DMS 273 (cell line): ENCODE measurements around the gene WDR1.

Source experiments
- DNase-seq: peaks from one replicate; lab custom pipeline; 2025; ENCODE audit not compliant: unreplicated experiment; lab: John Stamatoyannopoulos, UW

The WDR1 gene

GRCh38 chr4:10099499-10100325 is 16.9 kb downstream of the WDR1 start:
- DNase-seq = no peak

- no peak for DNase-seq
These were observed 17.8 kb downstream of the WDR1 start for GRCh38 chr4:10098780-10099160.

GRCh38 chr4:10097906-10098779 is 18.5 kb downstream of the WDR1 start:
- DNase-seq = no peak

GRCh38 chr4:10096978-10097335 is 19.6 kb downstream of the WDR1 start:
- no peak for DNase-seq

GRCh38 chr4:10096201-10096977 is 20.2 kb downstream of the WDR1 start:
- no peak for DNase-seq

GRCh38 chr4:10095296-10095991 is 21.2 kb downstream of the WDR1 start:
- DNase-seq = no peak

- no peak for DNase-seq
These were observed 21.8 kb downstream of the WDR1 start for GRCh38 chr4:10094841-10095240.

- DNase-seq = no peak
These were observed 22.6 kb downstream of the WDR1 start for GRCh38 chr4:10093801-10094552.

GRCh38 chr4:10093271-10093621 is 23.4 kb downstream of the WDR1 start:
- no peak for DNase-seq

GRCh38 chr4:10092481-10093270 is 23.9 kb downstream of the WDR1 start:
- DNase-seq = no peak

- DNase-seq = no peak
These were observed 24.9 kb downstream of the WDR1 start for GRCh38 chr4:10091531-10092181.

- no peak for DNase-seq
These were observed 25.9 kb downstream of the WDR1 start for GRCh38 chr4:10090467-10091250.

- DNase-seq = peak; percentile 18
These were observed 27.3 kb downstream of the WDR1 start for GRCh38 chr4:10089346-10089745.

GRCh38 chr4:10088135-10089010 is 28.2 kb downstream of the WDR1 start:
- no peak for DNase-seq

- no peak for DNase-seq
These were observed 29.3 kb downstream of the WDR1 start for GRCh38 chr4:10087152-10087791.

- DNase-seq = no peak
These were observed 30.0 kb downstream of the WDR1 start for GRCh38 chr4:10086506-10087120.
